ENCODE data around the gene SH2D1B. TPM values are rescaled to one million over a fixed set of nuclear protein-coding genes. Genes with fewer than 3 reads are reported as not detected.

The SH2D1B gene
- total and polyA plus RNA-seq, 9 of the 15 experiments (the other 6 are each of a cell fraction or from before 2014, with no cell fraction given), result 5.6 to 19.6 (median 9.7) TPM

- peak in 1 of 2 experiments; percentile 58; a peak in 1 of 4 replicates for TF ChIP-seq RCOR1 (IDR thresholded peaks at IDR 0.05; ENCODE audit: borderline replicate concordance in 1 of 2, low read depth in 2 of 2, low read length in 2 of 2)
- TF ChIP-seq, protein P1, sequence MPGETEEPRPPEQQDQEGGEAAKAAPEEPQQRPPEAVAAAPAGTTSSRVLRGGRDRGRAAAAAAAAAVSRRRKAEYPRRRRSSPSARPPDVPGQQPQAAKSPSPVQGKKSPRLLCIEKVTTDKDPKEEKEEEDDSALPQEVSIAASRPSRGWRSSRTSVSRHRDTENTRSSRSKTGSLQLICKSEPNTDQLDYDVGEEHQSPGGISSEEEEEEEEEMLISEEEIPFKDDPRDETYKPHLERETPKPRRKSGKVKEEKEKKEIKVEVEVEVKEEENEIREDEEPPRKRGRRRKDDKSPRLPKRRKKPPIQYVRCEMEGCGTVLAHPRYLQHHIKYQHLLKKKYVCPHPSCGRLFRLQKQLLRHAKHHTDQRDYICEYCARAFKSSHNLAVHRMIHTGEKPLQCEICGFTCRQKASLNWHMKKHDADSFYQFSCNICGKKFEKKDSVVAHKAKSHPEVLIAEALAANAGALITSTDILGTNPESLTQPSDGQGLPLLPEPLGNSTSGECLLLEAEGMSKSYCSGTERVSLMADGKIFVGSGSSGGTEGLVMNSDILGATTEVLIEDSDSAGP (CRISPR knock-in tag; IDR thresholded peaks at IDR 0.05), result no peak
- TF ChIP-seq TCF7 (IDR thresholded peaks at IDR 0.05; ENCODE audit: borderline replicate concordance), result no peak
- TF ChIP-seq GABPA (tag; conservative IDR thresholded peaks at IDR 0.05; ENCODE audit: low read depth), result no peak
- no peak for TF ChIP-seq ZNF583 (CRISPR knock-in tag; IDR thresholded peaks at IDR 0.05)
- no peak for TF ChIP-seq ZFP36 (IDR thresholded peaks at IDR 0.05; ENCODE audit: low read depth, low read length, partially characterized antibody)
- TF ChIP-seq HDAC1 (IDR thresholded peaks at IDR 0.05), result peak in 1 of 2 experiments; percentile 38; a peak in 2 of 4 replicates
- no peak for TF ChIP-seq LARP7 (IDR thresholded peaks at IDR 0.05)
- TF ChIP-seq EP300 (IDR thresholded peaks at IDR 0.05; ENCODE audit: low read length), result peak; percentile 64
- peak; percentile 72 for TF ChIP-seq NCOR1 (IDR thresholded peaks at IDR 0.05)
- TF ChIP-seq KDM4B (IDR thresholded peaks at IDR 0.05; ENCODE audit: borderline replicate concordance in 2 of 2, low read depth in 1 of 2), result no peak
- peak; percentile 75 for TF ChIP-seq CBFA2T2 (conservative IDR thresholded peaks at IDR 0.05)
- TF ChIP-seq KLF6 (CRISPR knock-in tag; IDR thresholded peaks at IDR 0.05; ENCODE audit: borderline replicate concordance), result no peak
- TF ChIP-seq MTA2 (IDR thresholded peaks at IDR 0.05; ENCODE audit: low read depth), result peak; percentile 21; the same call in 1 of the 2 replicates
- no peak for TF ChIP-seq THRAP3 (IDR thresholded peaks at IDR 0.05; ENCODE audit: borderline replicate concordance)
- TF ChIP-seq MLLT1 (IDR thresholded peaks at IDR 0.05), result no peak
- TF ChIP-seq, protein P2, sequence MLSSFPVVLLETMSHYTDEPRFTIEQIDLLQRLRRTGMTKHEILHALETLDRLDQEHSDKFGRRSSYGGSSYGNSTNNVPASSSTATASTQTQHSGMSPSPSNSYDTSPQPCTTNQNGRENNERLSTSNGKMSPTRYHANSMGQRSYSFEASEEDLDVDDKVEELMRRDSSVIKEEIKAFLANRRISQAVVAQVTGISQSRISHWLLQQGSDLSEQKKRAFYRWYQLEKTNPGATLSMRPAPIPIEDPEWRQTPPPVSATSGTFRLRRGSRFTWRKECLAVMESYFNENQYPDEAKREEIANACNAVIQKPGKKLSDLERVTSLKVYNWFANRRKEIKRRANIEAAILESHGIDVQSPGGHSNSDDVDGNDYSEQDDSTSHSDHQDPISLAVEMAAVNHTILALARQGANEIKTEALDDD (IDR thresholded peaks at IDR 0.05), result peak; percentile 59; the same call in 1 of the 2 replicates
Measured at GRCh38 chr1:162351246-162351842, 60.6 kb downstream of the SH2D1B start (continued).
